Mesenchymal stem cell (in vitro differentiated cells and primary cell): ENCODE data around the gene KRTCAP2.
A peak's percentile ranks its signal among the peaks of the same experiment; 100 is the strongest.
"Not testable (repeated sequence)": the region's sequence is repeated elsewhere in the genome, so short reads cannot be mapped to it uniquely, and the experiment has no call there.

Experiments
- DNase-seq: peaks from one replicate; pipeline ENCODE4 v3.0.0-alpha.2; 2013
- H2AFZ ChIP-seq: one replicate; pipeline ENCODE4 v1.6.1; 2013; ENCODE audit warnings: low read depth, mild to moderate bottlenecking, control low read depth, inconsistent platforms, low read length, moderate library complexity
- H2AK5ac ChIP-seq: 2 replicates; pipeline ENCODE4 v1.6.1; 2013; ENCODE audit warnings: low read length, moderate library complexity, mild to moderate bottlenecking, inconsistent platforms; ENCODE audit not compliant: severe bottlenecking
- H2BK120ac ChIP-seq: one replicate; pipeline ENCODE4 v1.6.1; 2013; ENCODE audit warnings: low read depth, mild to moderate bottlenecking, inconsistent platforms, low read length, moderate library complexity
- H2BK12ac ChIP-seq, 2 experiments: one replicate each; pipeline ENCODE4 v1.6.1; 2013; ENCODE audit warnings: inconsistent platforms in 2 of 2, low read length in 2 of 2, mild to moderate bottlenecking in 2 of 2, moderate library complexity in 2 of 2, control low read depth in 1 of 2
- H2BK15ac ChIP-seq: one replicate; pipeline ENCODE4 v1.6.1; 2013; ENCODE audit warnings: mild to moderate bottlenecking, low read depth, inconsistent platforms; ENCODE audit not compliant: poor library complexity, severe bottlenecking
- H2BK5ac ChIP-seq: 2 replicates; pipeline ENCODE4 v1.6.1; 2013; ENCODE audit warnings: low read depth, mild to moderate bottlenecking, low read length, control low read depth, inconsistent platforms; ENCODE audit not compliant: poor library complexity, severe bottlenecking
- H3K14ac ChIP-seq, 2 experiments: one replicate each; pipeline ENCODE4 v1.6.1; 2013; ENCODE audit warnings: inconsistent platforms in 2 of 2, low read length in 2 of 2, control low read depth in 1 of 2, mild to moderate bottlenecking in 1 of 2, moderate library complexity in 1 of 2
- H3K18ac ChIP-seq, 2 experiments: one replicate each; pipeline ENCODE4 v1.6.1; 2013; ENCODE audit warnings: inconsistent platforms in 2 of 2, low read length in 2 of 2, control low read depth in 1 of 2, low read depth in 1 of 2, mild to moderate bottlenecking in 1 of 2
- H3K23ac ChIP-seq, 2 experiments: one replicate each; pipeline ENCODE4 v1.6.1; 2013; ENCODE audit warnings: inconsistent platforms in 2 of 2, low read length in 2 of 2, mild to moderate bottlenecking in 2 of 2, moderate library complexity in 2 of 2, control low read depth in 1 of 2
- H3K27ac ChIP-seq: 2 replicates; pipeline ENCODE4 v1.5.1; 2013; ENCODE audit warnings: mild to moderate bottlenecking, moderate library complexity, low read length, control low read depth, inconsistent platforms; ENCODE audit not compliant: poor library complexity, severe bottlenecking
- H3K27me3 ChIP-seq, 2 experiments: 2 replicates each; pipeline versions ENCODE4 v1.6.1 to v1.7.0; 2013; ENCODE audit warnings: low read length in 2 of 2, mild to moderate bottlenecking in 2 of 2, moderate library complexity in 2 of 2, control low read depth in 1 of 2, inconsistent platforms in 1 of 2; ENCODE audit not compliant: control insufficient read depth in 1 of 2, insufficient read depth in 1 of 2
- H3K36me3 ChIP-seq, 2 experiments: 2 replicates each; pipeline versions ENCODE4 v1.6.1 to v1.7.0; 2013; ENCODE audit warnings: low read length in 2 of 2, control low read depth in 1 of 2, inconsistent platforms in 1 of 2, low read depth in 1 of 2, mild to moderate bottlenecking in 1 of 2; ENCODE audit not compliant: insufficient read depth in 2 of 2, control insufficient read depth in 1 of 2
- H3K4ac ChIP-seq, 2 experiments: one replicate each; pipeline ENCODE4 v1.6.1; 2013; ENCODE audit warnings: inconsistent platforms in 2 of 2, low read length in 2 of 2, mild to moderate bottlenecking in 2 of 2, moderate library complexity in 2 of 2, control low read depth in 1 of 2, low read depth in 1 of 2
- H3K4me1 ChIP-seq: 2 replicates; pipeline ENCODE4 v1.6.1; 2013; ENCODE audit warnings: low read depth, low read length, control low read depth; ENCODE audit not compliant: control insufficient read depth, insufficient read depth
- H3K4me2 ChIP-seq: 2 replicates; pipeline ENCODE4 v1.6.1; 2013; ENCODE audit warnings: low read length, mild to moderate bottlenecking, inconsistent platforms; ENCODE audit not compliant: poor library complexity, severe bottlenecking
- H3K4me3 ChIP-seq, 2 experiments: 2 replicates each; pipeline versions ENCODE4 v1.5.1 to v1.7.0; 2013; ENCODE audit warnings: low read length in 2 of 2, mild to moderate bottlenecking in 2 of 2, control low read depth in 1 of 2, low read depth in 1 of 2; ENCODE audit not compliant: insufficient read depth in 1 of 2
- H3K79me1 ChIP-seq: replicated peaks from 2 replicates; pipeline ENCODE4 v1.6.1; 2013; ENCODE audit warnings: mild to moderate bottlenecking, control low read depth, low read length, inconsistent platforms; ENCODE audit not compliant: poor library complexity, severe bottlenecking
- H3K9ac ChIP-seq: 2 replicates; pipeline ENCODE4 v1.7.0; 2013; ENCODE audit warnings: mild to moderate bottlenecking, low read length, moderate library complexity
- H3K9me3 ChIP-seq: 2 replicates; pipeline ENCODE4 v1.7.0; 2013; ENCODE audit warnings: mild to moderate bottlenecking, low read length; ENCODE audit not compliant: control insufficient read depth
- H4K8ac ChIP-seq: one replicate; pipeline ENCODE4 v1.6.1; 2013; ENCODE audit warnings: inconsistent platforms, mild to moderate bottlenecking, low read length, moderate library complexity
- H4K91ac ChIP-seq: one replicate; pipeline ENCODE4 v1.6.1; 2013; ENCODE audit warnings: mild to moderate bottlenecking, low read length, inconsistent platforms
- WGBS: methylation state at CpG from one replicate; pipeline ENCODE4 v1.1.7; 2013; ENCODE audit warnings: mixed read lengths; 5-methylcytosine and 5-hydroxymethylcytosine counted together

Gene KRTCAP2

GRCh38 chr1:155193275-155193990 is 20.3 kb upstream of the KRTCAP2 start:
- Histone ChIP-seq H3K36me3 (peaks cover 19 to 24% of the 10 kb centered on the region in 2 experiments), H3K27ac (peak overlapping the region; percentile 79), H4K8ac (peak overlapping the region; percentile 98), H3K9ac (peak overlapping the region; percentile 96), H3K18ac (peak overlapping the region; percentile 93 to 97), H3K9me3 (no peaks in the 10 kb centered on the region), H3K4me2 (peak overlapping the region; percentile 75), H3K4me1 (peaks cover 27% of the 10 kb centered on the region), H3K4me3 (peak overlapping the region; percentile 52 to 81), H3K14ac (peak overlapping the region in 1 of 2 experiments; percentile 53), H2AFZ (peak overlapping the region; percentile 62), H2BK12ac (peak overlapping the region in 1 of 2 experiments; percentile 46), H2BK120ac (peak overlapping the region; percentile 43), H2BK5ac (peak overlapping the region; percentile 25), H3K23ac (peak overlapping the region in 1 of 2 experiments; percentile 63), H2BK15ac (peak overlapping the region; percentile 90), H4K91ac (peak overlapping the region; percentile 98), H3K79me1 (peaks cover 11% of the 10 kb centered on the region), H3K27me3 (no peaks in the 10 kb centered on the region), H3K4ac (peak overlapping the region; percentile 89 to 91), H2AK5ac (peak overlapping the region; percentile 61)
- 1% methylated on average over 28 of the region's 38 CpGs for WGBS
- peak; percentile 94 for DNase-seq

GRCh38 chr1:155192346-155193274 is 19.5 kb upstream of the KRTCAP2 start:
- no peaks in the 10 kb centered on the region for H3K9me3 ChIP-seq
- peak overlapping the region in 1 of 2 experiments; percentile 93 for H3K18ac ChIP-seq
- peak overlapping the region; percentile 43 for H2BK120ac ChIP-seq
- no peak overlapping the region for H2BK5ac ChIP-seq
- H3K9ac ChIP-seq, result peak overlapping the region; percentile 96
- peak overlapping the region; percentile 53 for H4K91ac ChIP-seq
- WGBS, result 54% methylated on average over 4 of the region's 20 CpGs
- no peaks in the 10 kb centered on the region for H3K27me3 ChIP-seq
- H3K4me3 ChIP-seq, result peak overlapping the region; percentile 52 to 81
- H4K8ac ChIP-seq, result peak overlapping the region; percentile 49
- H3K23ac ChIP-seq, result no peak overlapping the region
- peaks cover 29% of the 10 kb centered on the region for H3K4me1 ChIP-seq
- peak overlapping the region; percentile 47 for H2AK5ac ChIP-seq
- H2AFZ ChIP-seq, result peak overlapping the region; percentile 62
- peak overlapping the region; percentile 51 to 80 for H2BK12ac ChIP-seq
- H3K79me1 ChIP-seq, result peaks cover 11% of the 10 kb centered on the region
- peak overlapping the region; percentile 7 to 91 for H3K4ac ChIP-seq
- peak overlapping the region in 1 of 2 experiments; percentile 6 for H3K14ac ChIP-seq
- DNase-seq, result no peak
- H3K4me2 ChIP-seq, result peak overlapping the region; percentile 75
- peak overlapping the region; percentile 79 for H3K27ac ChIP-seq
- H2BK15ac ChIP-seq, result peak overlapping the region; percentile 90
- H3K36me3 ChIP-seq, result peaks cover 11 to 16% of the 10 kb centered on the region in 2 experiments

- H2AK5ac ChIP-seq, result peak overlapping the region; percentile 17
- no peak for DNase-seq
- H3K23ac ChIP-seq, result no peak overlapping the region
- H3K4ac ChIP-seq, result no peak overlapping the region
- H3K9me3 ChIP-seq, result no peaks in the 10 kb centered on the region
- peaks cover 6 to 9% of the 10 kb centered on the region in 2 experiments for H3K36me3 ChIP-seq
- peak overlapping the region; percentile 24 for H4K8ac ChIP-seq
- WGBS, result 91% methylated on average over 17 of the region's 17 CpGs
- peaks cover 6% of the 10 kb centered on the region for H3K79me1 ChIP-seq
- no peak overlapping the region for H3K27ac ChIP-seq
- H2BK120ac ChIP-seq, result no peak overlapping the region
- peak overlapping the region; percentile 77 for H4K91ac ChIP-seq
- H3K4me1 ChIP-seq, result peaks cover 31% of the 10 kb centered on the region
- no peak overlapping the region for H3K4me2 ChIP-seq
- H3K14ac ChIP-seq, result no peak overlapping the region
- no peak overlapping the region for H2BK5ac ChIP-seq
- no peak overlapping the region for H3K4me3 ChIP-seq
- no peak overlapping the region for H2AFZ ChIP-seq
- peak overlapping the region; percentile 51 for H3K9ac ChIP-seq
- H3K18ac ChIP-seq, result peak overlapping the region in 1 of 2 experiments; percentile 18
- no peaks in the 10 kb centered on the region for H3K27me3 ChIP-seq
- H2BK12ac ChIP-seq, result peak overlapping the region in 1 of 2 experiments; percentile 97
- peak overlapping the region; percentile 67 for H2BK15ac ChIP-seq
These were observed 18.8 kb upstream of the KRTCAP2 start for GRCh38 chr1:155191904-155192303.

GRCh38 chr1:155189926-155190325 is 16.8 kb upstream of the KRTCAP2 start:
- not testable (repeated sequence) for DNase-seq, H4K91ac ChIP-seq, H3K14ac ChIP-seq, H2BK5ac ChIP-seq, H3K18ac ChIP-seq, H2BK120ac ChIP-seq, H3K4me2 ChIP-seq, H2BK12ac ChIP-seq, H4K8ac ChIP-seq, H2AFZ ChIP-seq, H3K27me3 ChIP-seq, H3K4ac ChIP-seq, H3K27ac ChIP-seq, H3K4me3 ChIP-seq, H3K23ac ChIP-seq, H3K9me3 ChIP-seq, H2AK5ac ChIP-seq, H2BK15ac ChIP-seq, H3K79me1 ChIP-seq, H3K9ac ChIP-seq, H3K36me3 ChIP-seq
- WGBS, result over 99% methylated on average over 12 of the region's 45 CpGs
- H3K4me1 ChIP-seq, result peaks cover 36% of the 10 kb centered on the region
